WI38 (cell line): ENCODE measurements around the gene PIP5KL1.

Experiments
- H3K4me3 ChIP-seq: 2 replicates; pipeline ENCODE4 v1.5.1; 2011; ENCODE audit warnings: low read depth, mild to moderate bottlenecking, control low read depth, low read length
- CTCF ChIP-seq: IDR thresholded peaks from 2 replicates; pipeline ENCODE4 v1.5.1; 2012; ENCODE audit warnings: low read depth, mild to moderate bottlenecking, control low read depth, low read length

The PIP5KL1 gene

GRCh38 chr9:127919253-127919815 lies 11.2 kb downstream of the PIP5KL1 start:
- no peak for TF ChIP-seq CTCF
- no peak overlapping the region for H3K4me3 ChIP-seq

GRCh38 chr9:127918183-127919107 lies 12.1 kb downstream of the PIP5KL1 start:
- peak; percentile 7; the same call in 1 of the 2 replicates for TF ChIP-seq CTCF
- no peak overlapping the region for H3K4me3 ChIP-seq

GRCh38 chr9:127917603-127918002 lies 13.0 kb downstream of the PIP5KL1 start:
- TF ChIP-seq CTCF = no peak
- H3K4me3 ChIP-seq = no peak overlapping the region

- TF ChIP-seq CTCF = no peak
- H3K4me3 ChIP-seq = peak within 1 kb of the TSS; percentile 75
Observed at GRCh38 chr9:127916720-127917581, 13.6 kb downstream of the PIP5KL1 start, which contains the start of gene ST6GALNAC4. ST6GALNAC4 (minus strand) TSS chr9:127917041; CDS start chr9:127916419, 622 bp downstream.

DNA sequence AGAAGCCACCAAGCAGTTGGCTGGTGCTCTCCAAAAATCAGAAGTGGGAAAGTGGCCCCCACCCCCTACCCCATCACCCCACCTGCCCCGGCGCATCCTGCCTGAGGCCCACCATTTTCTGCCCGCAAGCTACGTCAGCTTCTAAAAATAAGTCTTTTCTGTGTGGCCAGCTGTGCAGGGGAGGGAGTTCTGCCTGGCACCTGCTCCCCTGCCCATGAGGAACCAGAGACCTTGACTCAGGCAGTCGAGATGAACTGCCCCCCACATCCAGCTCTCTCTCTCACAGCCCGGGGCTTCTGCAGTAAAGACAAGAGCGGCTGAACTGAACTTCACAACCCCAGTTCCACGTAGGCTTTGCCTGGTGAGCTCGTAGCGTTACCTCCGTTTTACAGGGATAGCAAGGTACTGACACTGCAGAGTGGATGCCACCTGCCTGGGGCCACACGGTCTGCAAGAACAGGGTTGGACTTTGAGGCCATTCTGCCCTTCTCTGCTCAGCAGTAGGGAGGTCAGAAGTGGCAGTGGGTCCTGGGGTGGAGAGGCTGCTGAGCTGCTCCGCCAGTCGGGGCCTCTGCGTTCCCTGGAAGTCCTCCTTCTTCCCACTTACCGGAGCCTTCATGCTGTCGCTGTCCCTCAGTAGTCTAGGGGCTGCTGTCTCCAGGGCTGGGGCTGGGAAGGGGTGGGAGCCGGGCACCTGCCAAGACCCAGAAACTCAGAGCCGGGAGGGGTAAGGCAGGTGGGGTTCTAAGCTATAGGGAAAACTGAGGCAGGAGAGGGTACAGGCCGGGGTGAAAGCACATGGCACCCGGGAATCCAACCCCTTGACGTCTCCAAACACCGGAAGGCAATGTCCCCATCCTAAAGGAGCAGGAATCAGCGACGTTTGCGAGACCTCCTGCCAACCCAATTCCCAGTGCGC lies 14.5 kb downstream of the PIP5KL1 start:
- H3K4me3 ChIP-seq = peak overlapping the region; percentile 75
- TF ChIP-seq CTCF = no peak

DNA sequence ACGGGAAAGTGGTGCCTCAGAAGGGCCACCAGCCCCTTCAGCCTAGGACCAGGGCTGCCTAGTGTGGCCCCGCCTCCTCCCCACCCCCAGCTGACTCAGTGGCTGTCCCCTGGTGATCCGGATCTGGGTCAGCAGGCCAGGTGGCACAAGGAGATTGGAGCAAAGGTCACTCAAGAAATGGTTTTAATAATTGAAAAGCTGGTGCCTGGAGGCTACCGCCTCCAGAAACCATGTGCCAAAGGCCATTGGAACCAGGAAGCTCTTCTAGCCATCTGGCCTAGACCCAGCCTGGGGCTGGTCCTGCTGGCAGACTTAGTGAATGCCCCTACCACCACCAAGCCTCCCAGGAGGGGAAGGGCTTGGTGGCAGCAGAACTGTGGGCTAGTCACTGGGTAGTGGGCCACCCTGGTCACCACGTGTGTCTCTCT lies 15.2 kb downstream of the PIP5KL1 start:
- no peak overlapping the region for H3K4me3 ChIP-seq
- no peak for TF ChIP-seq CTCF
